HepG2 (cell line): ENCODE measurements around the gene BICRA. TPM values are rescaled to one million over a fixed set of nuclear protein-coding genes. Genes with fewer than 3 reads are reported as not detected.

Experiments used
- FOXP1 ChIP-seq, 2 experiments: fragments of 450-650 bp in 1 of 2; IDR thresholded peaks; 2 replicates each; pipeline ENCODE4 v1.6.1; 2017 to 2018; ENCODE audit warnings: antibody characterized with exemption in 1 of 2
- HDAC6 ChIP-seq: fragments of 200-600 bp; sonication (generic); IDR thresholded peaks from 2 replicates; pipeline ENCODE4 v1.7.0; 2017; ENCODE audit warnings: mild to moderate bottlenecking, antibody characterized with exemption, low read length, low read depth
- IKZF1 ChIP-seq: fragments of 450-650 bp; IDR thresholded peaks from 2 replicates; pipeline ENCODE4 v1.7.1; 2016
- MEIS1 ChIP-seq: sonication (generic); formaldehyde crosslinking; IDR thresholded peaks from 2 replicates; pipeline ENCODE4 v1.9.0; 2021; ENCODE audit warnings: mild to moderate bottlenecking, missing genetic modification reagents, moderate library complexity, borderline replicate concordance
- MXD1 ChIP-seq: sonication (generic); formaldehyde crosslinking; IDR thresholded peaks from 2 replicates; pipeline ENCODE4 v1.4.0; 2020; ENCODE audit warnings: mild to moderate bottlenecking, missing genetic modification reagents
- NFE2 ChIP-seq: sonication (generic); formaldehyde crosslinking; IDR thresholded peaks from 2 replicates; pipeline ENCODE4 v1.4.0; 2020; ENCODE audit warnings: missing genetic modification reagents
- PLRG1 ChIP-seq: fragments of 450-650 bp; conservative IDR thresholded peaks from 2 replicates; pipeline ENCODE4 v1.6.1; 2016
- SNAI1 ChIP-seq: sonication (generic); formaldehyde crosslinking; IDR thresholded peaks from 2 replicates; pipeline ENCODE4 v1.5.0; 2020; ENCODE audit warnings: mild to moderate bottlenecking, missing genetic modification reagents, borderline replicate concordance
- SOX13 ChIP-seq, 3 experiments: fragments of 450-650 bp in 1 of 3; sonication (generic) in 1 of 3; formaldehyde crosslinking in 1 of 3; IDR thresholded peaks in 2 of 3; conservative IDR thresholded peaks in 1 of 3; 2 replicates each; pipeline versions ENCODE4 v1.5.0 to v1.6.1; 2016 to 2020; ENCODE audit warnings: antibody characterized with exemption in 1 of 3, mild to moderate bottlenecking in 1 of 3, missing compliant biosample characterization in 1 of 3, missing genetic modification reagents in 1 of 3, moderate library complexity in 1 of 3
- ZFY ChIP-seq: sonication (generic); formaldehyde crosslinking; IDR thresholded peaks from 2 replicates; pipeline ENCODE4 v1.4.0; 2020; ENCODE audit warnings: missing genetic modification reagents
- ZKSCAN8 ChIP-seq: IDR thresholded peaks from 2 replicates; pipeline ENCODE4 v1.6.1; 2016; ENCODE audit warnings: borderline replicate concordance, missing genetic modification reagents, missing compliant biosample characterization
- ZNF484 ChIP-seq: sonication (generic); formaldehyde crosslinking; IDR thresholded peaks from 2 replicates; pipeline ENCODE4 v1.5.1; 2020; ENCODE audit warnings: mild to moderate bottlenecking, low read depth, missing genetic modification reagents, borderline replicate concordance
- ZNF629 ChIP-seq: sonication (generic); formaldehyde crosslinking; conservative IDR thresholded peaks from 2 replicates; pipeline ENCODE4 v1.5.0; 2020; ENCODE audit warnings: missing genetic modification reagents
- ZNF784 ChIP-seq: sonication (generic); formaldehyde crosslinking; IDR thresholded peaks from 2 replicates; pipeline ENCODE4 v1.5.1; 2020; ENCODE audit warnings: missing genetic modification reagents, mild to moderate bottlenecking, borderline replicate concordance
- polyA plus RNA-seq, 8 experiments: library from polyadenylated mRNA; depleted of rRNA in 3 of 8; stranded (reverse) in 7 of 8; unstranded in 1 of 8; fragments of >200 nt; fragmentation: Illumina TruSeq in 4 of 8; extraction: Trizol in 4 of 8; gene quantifications; 2 replicates each; pipeline versions ENCODE4 v1.2.1 to v1.2.3, GENCODE V29; 2011 to 2016; ENCODE audit warnings: low read depth in 4 of 8, missing spikeins in 1 of 8, mixed read lengths in 1 of 8; ENCODE audit not compliant: insufficient read depth in 1 of 8
- total RNA-seq, 5 experiments: library from RNA; depleted of rRNA; stranded (reverse); fragments of >200 nt; fragmentation: Illumina TruSeq; extraction: Trizol; gene quantifications; 2 replicates each; pipeline ENCODE4 v1.2.3, GENCODE V29; 2016; ENCODE audit warnings: low read depth in 1 of 5
- TF ChIP-seq, protein P1 (sequence below): sonication (generic); formaldehyde crosslinking; IDR thresholded peaks from 2 replicates; pipeline ENCODE4 v1.5.0; 2020; ENCODE audit warnings: mild to moderate bottlenecking, missing genetic modification reagents, borderline replicate concordance
- TF ChIP-seq, protein P2 (sequence below), 2 experiments: fragments of 450-650 bp in 1 of 2; sonication (generic) in 1 of 2; formaldehyde crosslinking; IDR thresholded peaks; 2 replicates each; pipeline versions ENCODE4 v1.5.0 to v1.8.0; 2020 to 2022; ENCODE audit warnings: mild to moderate bottlenecking in 1 of 2, missing genetic modification reagents in 1 of 2
- TF ChIP-seq, protein P3 (sequence below): sonication (generic); formaldehyde crosslinking; IDR thresholded peaks from 2 replicates; pipeline ENCODE4 v1.5.0; 2020; ENCODE audit warnings: missing genetic modification reagents, mild to moderate bottlenecking, borderline replicate concordance

Gene BICRA
- total and polyA plus RNA-seq, 2 of the 13 experiments (the other 11 are each of a cell fraction or from before 2014, with no cell fraction given): 0.55 to 0.71 TPM

- TF ChIP-seq, protein P1, sequence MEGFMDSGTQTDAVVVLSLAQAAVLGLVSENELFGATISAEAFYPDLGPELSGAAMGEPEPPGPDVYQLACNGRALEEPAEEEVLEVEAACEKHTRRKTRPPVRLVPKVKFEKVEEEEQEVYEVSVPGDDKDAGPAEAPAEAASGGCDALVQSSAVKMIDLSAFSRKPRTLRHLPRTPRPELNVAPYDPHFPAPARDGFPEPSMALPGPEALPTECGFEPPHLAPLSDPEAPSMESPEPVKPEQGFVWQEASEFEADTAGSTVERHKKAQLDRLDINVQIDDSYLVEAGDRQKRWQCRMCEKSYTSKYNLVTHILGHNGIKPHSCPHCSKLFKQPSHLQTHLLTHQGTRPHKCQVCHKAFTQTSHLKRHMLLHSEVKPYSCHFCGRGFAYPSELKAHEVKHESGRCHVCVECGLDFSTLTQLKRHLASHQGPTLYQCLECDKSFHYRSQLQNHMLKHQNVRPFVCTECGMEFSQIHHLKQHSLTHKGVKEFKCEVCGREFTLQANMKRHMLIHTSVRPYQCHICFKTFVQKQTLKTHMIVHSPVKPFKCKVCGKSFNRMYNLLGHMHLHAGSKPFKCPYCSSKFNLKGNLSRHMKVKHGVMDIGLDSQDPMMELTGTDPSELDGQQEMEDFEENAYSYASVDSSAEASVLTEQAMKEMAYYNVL (CRISPR knock-in tag): peak; percentile 81
- TF ChIP-seq SOX13 (IDR thresholded peaks at IDR 0.05) (no peak), SOX13 (CRISPR knock-in tag; conservative IDR thresholded peaks at IDR 0.05 in 1 of 2, IDR thresholded peaks at IDR 0.05 in 1 of 2) (no peak; a peak in 1 of 4 replicates), ZFY (peak; percentile 85), MEIS1 (CRISPR knock-in tag) (no peak), SNAI1 (CRISPR knock-in tag) (no peak; the same call in 1 of the 2 replicates), ZNF484 (no peak), ZKSCAN8 (CRISPR knock-in tag) (no peak), FOXP1 (IDR thresholded peaks at IDR 0.05) (no peak), FOXP1 (CRISPR knock-in tag; IDR thresholded peaks at IDR 0.05) (no peak), IKZF1 (no peak), ZNF784 (CRISPR knock-in tag) (no peak), MXD1 (CRISPR knock-in tag) (peak; percentile 75), HDAC6 (no peak), PLRG1 (no peak), NFE2 (CRISPR knock-in tag) (no peak), ZNF629 (CRISPR knock-in tag) (0 out of 2 replicates have a peak, but pooled peaks have one; percentile 7)
- TF ChIP-seq, protein P2, sequence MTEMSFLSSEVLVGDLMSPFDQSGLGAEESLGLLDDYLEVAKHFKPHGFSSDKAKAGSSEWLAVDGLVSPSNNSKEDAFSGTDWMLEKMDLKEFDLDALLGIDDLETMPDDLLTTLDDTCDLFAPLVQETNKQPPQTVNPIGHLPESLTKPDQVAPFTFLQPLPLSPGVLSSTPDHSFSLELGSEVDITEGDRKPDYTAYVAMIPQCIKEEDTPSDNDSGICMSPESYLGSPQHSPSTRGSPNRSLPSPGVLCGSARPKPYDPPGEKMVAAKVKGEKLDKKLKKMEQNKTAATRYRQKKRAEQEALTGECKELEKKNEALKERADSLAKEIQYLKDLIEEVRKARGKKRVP (CRISPR knock-in tag; IDR thresholded peaks at IDR 0.05): no peak
- TF ChIP-seq, protein P3, sequence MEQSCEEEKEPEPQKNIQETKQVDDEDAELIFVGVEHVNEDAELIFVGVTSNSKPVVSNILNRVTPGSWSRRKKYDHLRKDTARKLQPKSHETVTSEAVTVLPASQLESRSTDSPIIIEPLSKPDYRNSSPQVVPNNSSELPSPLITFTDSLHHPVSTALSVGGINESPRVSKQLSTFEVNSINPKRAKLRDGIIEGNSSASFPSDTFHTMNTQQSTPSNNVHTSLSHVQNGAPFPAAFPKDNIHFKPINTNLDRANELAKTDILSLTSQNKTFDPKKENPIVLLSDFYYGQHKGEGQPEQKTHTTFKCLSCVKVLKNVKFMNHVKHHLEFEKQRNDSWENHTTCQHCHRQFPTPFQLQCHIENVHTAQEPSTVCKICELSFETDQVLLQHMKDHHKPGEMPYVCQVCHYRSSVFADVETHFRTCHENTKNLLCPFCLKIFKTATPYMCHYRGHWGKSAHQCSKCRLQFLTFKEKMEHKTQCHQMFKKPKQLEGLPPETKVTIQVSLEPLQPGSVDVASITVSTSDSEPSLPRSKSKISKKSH (CRISPR knock-in tag): peak; percentile 27; the same call in 1 of the 2 replicates
Measured at GRCh38 chr19:47609906-47610894, 1.3 kb downstream of the BICRA start (continued).
